ENCODE results near the gene MAP1B. TPM values are rescaled to one million over a fixed set of nuclear protein-coding genes. Genes with fewer than 3 reads are reported as not detected.

Gene MAP1B
- total RNA-seq, 2 donors from 2014 or later: 6.1 to 16.2 TPM

DNA sequence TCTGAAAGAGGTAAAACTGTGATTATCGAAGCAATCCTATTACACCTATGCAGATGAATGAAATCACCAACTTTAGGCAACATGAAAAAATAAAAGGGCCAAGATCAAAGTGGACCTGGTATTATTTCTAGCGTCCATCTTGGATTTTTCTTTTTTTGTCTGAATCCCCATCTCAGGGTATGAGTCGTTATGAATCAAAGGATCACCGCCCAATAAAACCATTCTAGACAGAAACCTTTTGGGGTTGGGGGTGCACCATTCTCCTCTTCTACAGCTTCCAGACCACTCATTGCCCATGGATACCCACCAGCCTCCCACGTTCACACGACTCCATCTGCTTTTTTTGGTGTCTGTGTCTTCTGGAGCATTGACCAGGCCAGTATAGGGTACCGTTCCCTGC is 33.4 kb downstream of the MAP1B start:
- no peak for DNase-seq
- Histone ChIP-seq H3K4me1 (no peaks in the 10 kb centered on the region), H3K4me3 (no peak overlapping the region), H3K36me3 (no peaks in the 10 kb centered on the region), H3K27ac (no peak overlapping the region), H3K9me3 (no peaks in the 10 kb centered on the region), H3K9ac (ENCODE audit: low read depth in 2 of 2, low read length in 2 of 2) (no peak overlapping the region), H3K27me3 (no peaks in the 10 kb centered on the region)
- TF ChIP-seq, protein P1, sequence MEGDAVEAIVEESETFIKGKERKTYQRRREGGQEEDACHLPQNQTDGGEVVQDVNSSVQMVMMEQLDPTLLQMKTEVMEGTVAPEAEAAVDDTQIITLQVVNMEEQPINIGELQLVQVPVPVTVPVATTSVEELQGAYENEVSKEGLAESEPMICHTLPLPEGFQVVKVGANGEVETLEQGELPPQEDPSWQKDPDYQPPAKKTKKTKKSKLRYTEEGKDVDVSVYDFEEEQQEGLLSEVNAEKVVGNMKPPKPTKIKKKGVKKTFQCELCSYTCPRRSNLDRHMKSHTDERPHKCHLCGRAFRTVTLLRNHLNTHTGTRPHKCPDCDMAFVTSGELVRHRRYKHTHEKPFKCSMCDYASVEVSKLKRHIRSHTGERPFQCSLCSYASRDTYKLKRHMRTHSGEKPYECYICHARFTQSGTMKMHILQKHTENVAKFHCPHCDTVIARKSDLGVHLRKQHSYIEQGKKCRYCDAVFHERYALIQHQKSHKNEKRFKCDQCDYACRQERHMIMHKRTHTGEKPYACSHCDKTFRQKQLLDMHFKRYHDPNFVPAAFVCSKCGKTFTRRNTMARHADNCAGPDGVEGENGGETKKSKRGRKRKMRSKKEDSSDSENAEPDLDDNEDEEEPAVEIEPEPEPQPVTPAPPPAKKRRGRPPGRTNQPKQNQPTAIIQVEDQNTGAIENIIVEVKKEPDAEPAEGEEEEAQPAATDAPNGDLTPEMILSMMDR (IDR thresholded peaks at IDR 0.05): no peak
- intact Hi-C loops (cut with DNase I): no loop called here

GRCh38 chr5:72141440-72142355 is 34.4 kb downstream of the MAP1B start:
- no peaks in the 10 kb centered on the region for H3K36me3 ChIP-seq
- no peak overlapping the region for H3K9ac ChIP-seq (ENCODE audit: low read depth in 2 of 2, low read length in 2 of 2)
- H3K27ac ChIP-seq: no peak overlapping the region
- intact Hi-C loops (cut with DNase I): no loop called here
- TF ChIP-seq, protein P1 (IDR thresholded peaks at IDR 0.05): no peak
- no peak for DNase-seq
- H3K9me3 ChIP-seq: no peaks in the 10 kb centered on the region
- H3K27me3 ChIP-seq: no peaks in the 10 kb centered on the region
- H3K4me1 ChIP-seq: no peaks in the 10 kb centered on the region
- H3K4me3 ChIP-seq: no peak overlapping the region

GRCh38 chr5:72144762-72145161 is 37.5 kb downstream of the MAP1B start:
- H3K9me3 ChIP-seq: no peaks in the 10 kb centered on the region
- no peak overlapping the region for H3K27ac ChIP-seq
- no peaks in the 10 kb centered on the region for H3K36me3 ChIP-seq

GRCh38 chr5:72145348-72145747 is 38.1 kb downstream of the MAP1B start:
- Histone ChIP-seq H3K27me3 (no peaks in the 10 kb centered on the region), H3K4me3 (no peak overlapping the region), H3K9me3 (no peaks in the 10 kb centered on the region), H3K27ac (no peak overlapping the region), H3K9ac (ENCODE audit: low read depth in 2 of 2, low read length in 2 of 2) (no peak overlapping the region), H3K36me3 (no peaks in the 10 kb centered on the region), H3K4me1 (no peaks in the 10 kb centered on the region)
- intact Hi-C loops (cut with DNase I): no loop called here
- no peak for DNase-seq
- TF ChIP-seq, protein P1 (IDR thresholded peaks at IDR 0.05): no peak

More at GRCh38 chr5:72144762-72145161, 37.5 kb downstream of the MAP1B start:
- H3K4me3 ChIP-seq: no peak overlapping the region
- no peaks in the 10 kb centered on the region for H3K27me3 ChIP-seq
- no peaks in the 10 kb centered on the region for H3K4me1 ChIP-seq
- H3K9ac ChIP-seq (ENCODE audit: low read depth in 2 of 2, low read length in 2 of 2): no peak overlapping the region
- TF ChIP-seq, protein P1 (IDR thresholded peaks at IDR 0.05): no peak
- DNase-seq: no peak
- intact Hi-C loops (cut with DNase I): no loop called here

DNA sequence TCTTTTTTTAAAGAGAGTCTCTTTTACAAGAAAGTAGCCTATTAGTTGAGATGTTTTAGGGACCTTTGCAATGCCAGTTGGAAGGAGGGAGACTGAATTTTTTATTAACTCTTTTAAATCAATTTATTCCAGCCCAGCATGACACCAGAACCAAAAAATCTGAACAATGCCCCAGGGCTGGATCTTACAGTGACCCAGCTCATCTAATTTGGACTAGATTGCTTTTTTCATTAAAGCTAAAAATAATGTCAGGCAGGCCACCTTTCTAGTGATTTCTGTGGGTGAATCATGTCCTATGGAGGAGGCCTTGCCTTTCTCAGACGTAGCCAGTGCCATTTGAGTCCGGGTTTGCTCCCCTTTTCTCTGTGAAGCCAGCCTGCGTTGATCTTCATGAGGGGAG is 38.8 kb downstream of the MAP1B start:
- H3K4me1 ChIP-seq: no peaks in the 10 kb centered on the region
- no peak overlapping the region for H3K9ac ChIP-seq (ENCODE audit: low read depth in 2 of 2, low read length in 2 of 2)
- TF ChIP-seq, protein P1 (IDR thresholded peaks at IDR 0.05): no peak
- intact Hi-C loops (cut with DNase I): no loop called here
- no peaks in the 10 kb centered on the region for H3K9me3 ChIP-seq
- H3K4me3 ChIP-seq: no peak overlapping the region
- DNase-seq: no peak
- H3K36me3 ChIP-seq: no peaks in the 10 kb centered on the region
- no peak overlapping the region for H3K27ac ChIP-seq
- H3K27me3 ChIP-seq: no peaks in the 10 kb centered on the region

All from colonic mucosa (tissue), 4 donors.